WERI-Rb-1 (cell line): Measurements from ENCODE around the gene IGF1R.

ENCODE experiments used
- DNase-seq: peaks from one replicate; pipeline ENCODE4 v3.0.0-alpha.2; 2020
- H3K27ac ChIP-seq: fragments of 250-450 bp; sonication (Bioruptor Pico); 2 replicates; pipeline ENCODE4 v1.5.1; 2020; ENCODE audit warnings: mild to moderate bottlenecking, moderate library complexity
- H3K27me3 ChIP-seq: fragments of 250-450 bp; sonication (Bioruptor Pico); 2 replicates; pipeline ENCODE4 v1.5.1; 2021; ENCODE audit warnings: mild to moderate bottlenecking, low read depth, moderate library complexity; ENCODE audit not compliant: insufficient read depth, severe bottlenecking
- H3K36me3 ChIP-seq: fragments of 250-450 bp; sonication (Bioruptor Pico); 2 replicates; pipeline ENCODE4 v1.5.1; 2020; ENCODE audit warnings: mild to moderate bottlenecking, moderate library complexity
- H3K4me3 ChIP-seq: 2 replicates; pipeline ENCODE4 v1.5.1; 2011; ENCODE audit warnings: low read depth, mild to moderate bottlenecking, control low read depth, low read length
- H3K9me3 ChIP-seq: fragments of 250-450 bp; sonication (Bioruptor Pico); 2 replicates; pipeline ENCODE4 v1.5.1; 2021; ENCODE audit warnings: mild to moderate bottlenecking, moderate library complexity; ENCODE audit not compliant: severe bottlenecking
- CTCF ChIP-seq: IDR thresholded peaks from 2 replicates; pipeline ENCODE4 v1.5.1; 2011; ENCODE audit warnings: low read depth, mild to moderate bottlenecking, control low read depth, inconsistent platforms, low read length

IGF1R gene

GRCh38 chr15:98823012-98823458, 174.7 kb downstream of the IGF1R start:
- Histone ChIP-seq H3K27ac (no peak overlapping the region), H3K27me3 (no peaks in the 10 kb centered on the region), H3K4me3 (no peak overlapping the region), H3K9me3 (no peaks in the 10 kb centered on the region), H3K36me3 (no peaks in the 10 kb centered on the region)
- no peak for TF ChIP-seq CTCF
- no peak for DNase-seq

GRCh38 chr15:98823616-98824015, 175.3 kb downstream of the IGF1R start:
- Histone ChIP-seq H3K27me3 (no peaks in the 10 kb centered on the region), H3K36me3 (no peaks in the 10 kb centered on the region), H3K4me3 (no peak overlapping the region), H3K9me3 (no peaks in the 10 kb centered on the region), H3K27ac (no peak overlapping the region)
- TF ChIP-seq CTCF = no peak
- no peak for DNase-seq

GRCh38 chr15:98824595-98824994, 176.3 kb downstream of the IGF1R start:
- Histone ChIP-seq H3K36me3 (no peaks in the 10 kb centered on the region), H3K9me3 (peaks cover 3% of the 10 kb centered on the region), H3K27ac (no peak overlapping the region), H3K4me3 (no peak overlapping the region), H3K27me3 (no peaks in the 10 kb centered on the region)
- no peak for DNase-seq
- TF ChIP-seq CTCF = no peak

- Histone ChIP-seq H3K4me3 (no peak overlapping the region), H3K9me3 (peaks cover 23% of the 10 kb centered on the region), H3K27me3 (no peaks in the 10 kb centered on the region), H3K27ac (no peak overlapping the region), H3K36me3 (no peaks in the 10 kb centered on the region)
- no peak for DNase-seq
- no peak for TF ChIP-seq CTCF
Measured at GRCh38 chr15:98826658-98827057, 178.3 kb downstream of the IGF1R start.

GRCh38 chr15:98827217-98827616, 178.9 kb downstream of the IGF1R start:
- DNase-seq = no peak
- no peaks in the 10 kb centered on the region for H3K36me3 ChIP-seq
- H3K4me3 ChIP-seq = no peak overlapping the region
- no peak for TF ChIP-seq CTCF
- H3K27me3 ChIP-seq = no peaks in the 10 kb centered on the region
- H3K9me3 ChIP-seq = peaks cover 23% of the 10 kb centered on the region
- H3K27ac ChIP-seq = no peak overlapping the region

- Histone ChIP-seq H3K27me3 (no peaks in the 10 kb centered on the region), H3K36me3 (no peaks in the 10 kb centered on the region), H3K27ac (no peak overlapping the region), H3K4me3 (no peak overlapping the region), H3K9me3 (peaks cover 29% of the 10 kb centered on the region)
- no peak for TF ChIP-seq CTCF
- no peak for DNase-seq
Measured at GRCh38 chr15:98830034-98830634, 181.8 kb downstream of the IGF1R start.
